HG03097 (cell line): Measurements from ENCODE around the gene P2RY2.

Source experiments
- ATAC-seq: cut with Tn5 transposase; IDR thresholded peaks from one replicate; pipeline ENCODE4 v1.9.1; 2021; ENCODE audit not compliant: unreplicated experiment, low FRiP score

Gene P2RY2

GRCh38 chr11:73240190-73240781, 22.2 kb downstream of the P2RY2 start:
- no peak for ATAC-seq

- ATAC-seq, result no peak
Measured at GRCh38 chr11:73241300-73241699, 23.2 kb downstream of the P2RY2 start.

- no peak for ATAC-seq
Measured at GRCh38 chr11:73242251-73243092, 24.4 kb downstream of the P2RY2 start.

GRCh38 chr11:73243093-73243485, 25.0 kb downstream of the P2RY2 start:
- ATAC-seq, result no peak

GRCh38 chr11:73244589-73245240, 26.6 kb downstream of the P2RY2 start:
- ATAC-seq, result no peak

GRCh38 chr11:73245461-73245860, 27.4 kb downstream of the P2RY2 start:
- no peak for ATAC-seq

GRCh38 chr11:73246303-73246702, 28.2 kb downstream of the P2RY2 start:
- ATAC-seq, result no peak

- no peak for ATAC-seq
Measured at GRCh38 chr11:73248526-73249185, 30.6 kb downstream of the P2RY2 start.

GRCh38 chr11:73249304-73249703, 31.2 kb downstream of the P2RY2 start:
- ATAC-seq, result peak; percentile 60

- ATAC-seq, result no peak
Measured at GRCh38 chr11:73249853-73250783, 32.0 kb downstream of the P2RY2 start.

GRCh38 chr11:73252577-73253191, 34.6 kb downstream of the P2RY2 start:
- ATAC-seq, result no peak

GRCh38 chr11:73257342-73258103, 39.4 kb downstream of the P2RY2 start:
- no peak for ATAC-seq

- ATAC-seq, result no peak
Measured at GRCh38 chr11:73258104-73259035, 40.3 kb downstream of the P2RY2 start.

GRCh38 chr11:73259406-73260126, 41.5 kb downstream of the P2RY2 start:
- ATAC-seq, result no peak

- ATAC-seq, result no peak
Measured at GRCh38 chr11:73260127-73260457, 42.0 kb downstream of the P2RY2 start.

- no peak for ATAC-seq
Measured at GRCh38 chr11:73262851-73263495, 44.9 kb downstream of the P2RY2 start.

GRCh38 chr11:73263640-73264039, 45.6 kb downstream of the P2RY2 start:
- ATAC-seq, result no peak
